Breast epithelium (tissue), 3 donors: ENCODE measurements around the gene DOCK6.

Source experiments
- POLR2A ChIP-seq: fragments of 450-650 bp; IDR thresholded peaks from one replicate; pipeline ENCODE4 v1.6.1; 2016; ENCODE audit warnings: antibody characterized with exemption, mild to moderate bottlenecking, moderate library complexity
- POLR2AphosphoS5 ChIP-seq, 3 donors: sonication (generic); formaldehyde crosslinking; IDR thresholded peaks; one replicate each; pipeline ENCODE4 v1.6.1; 2017; ENCODE audit warnings: antibody characterized with exemption in 3 of 3
- TF ChIP-seq, protein P1 (sequence below), 3 donors: fragments of 450-650 bp; IDR thresholded peaks; one replicate each; pipeline ENCODE4 v1.5.1; 2016 to 2017; ENCODE audit warnings: antibody characterized with exemption in 3 of 3, mild to moderate bottlenecking in 3 of 3, moderate library complexity in 3 of 3

DNA sequence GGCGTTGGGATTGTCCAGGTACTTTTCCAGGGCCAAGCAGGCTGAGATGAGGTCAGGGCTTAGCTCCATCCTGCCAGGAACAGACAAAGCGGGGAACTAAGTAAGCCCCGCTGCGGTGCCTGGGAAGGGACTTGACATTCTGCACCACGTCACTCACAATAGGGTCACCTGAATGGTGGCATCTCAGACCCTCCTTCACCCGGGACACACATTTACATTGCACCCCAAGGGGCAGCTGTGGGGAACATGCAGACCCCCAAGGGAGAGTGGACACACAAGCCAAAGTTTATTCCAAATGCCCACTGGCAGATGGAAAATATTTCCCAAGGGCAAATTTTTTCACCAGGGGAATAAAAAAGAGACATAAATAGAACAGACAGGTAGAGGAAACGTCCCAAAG is 86.4 kb downstream of the DOCK6 start:
- TF ChIP-seq, protein P1, sequence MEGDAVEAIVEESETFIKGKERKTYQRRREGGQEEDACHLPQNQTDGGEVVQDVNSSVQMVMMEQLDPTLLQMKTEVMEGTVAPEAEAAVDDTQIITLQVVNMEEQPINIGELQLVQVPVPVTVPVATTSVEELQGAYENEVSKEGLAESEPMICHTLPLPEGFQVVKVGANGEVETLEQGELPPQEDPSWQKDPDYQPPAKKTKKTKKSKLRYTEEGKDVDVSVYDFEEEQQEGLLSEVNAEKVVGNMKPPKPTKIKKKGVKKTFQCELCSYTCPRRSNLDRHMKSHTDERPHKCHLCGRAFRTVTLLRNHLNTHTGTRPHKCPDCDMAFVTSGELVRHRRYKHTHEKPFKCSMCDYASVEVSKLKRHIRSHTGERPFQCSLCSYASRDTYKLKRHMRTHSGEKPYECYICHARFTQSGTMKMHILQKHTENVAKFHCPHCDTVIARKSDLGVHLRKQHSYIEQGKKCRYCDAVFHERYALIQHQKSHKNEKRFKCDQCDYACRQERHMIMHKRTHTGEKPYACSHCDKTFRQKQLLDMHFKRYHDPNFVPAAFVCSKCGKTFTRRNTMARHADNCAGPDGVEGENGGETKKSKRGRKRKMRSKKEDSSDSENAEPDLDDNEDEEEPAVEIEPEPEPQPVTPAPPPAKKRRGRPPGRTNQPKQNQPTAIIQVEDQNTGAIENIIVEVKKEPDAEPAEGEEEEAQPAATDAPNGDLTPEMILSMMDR (IDR thresholded peaks at IDR 0.05) = no peak
- TF ChIP-seq POLR2AphosphoS5 (IDR thresholded peaks at IDR 0.05) (no peak), POLR2A (no peak)
